Activated CD4-positive, alpha-beta T cell treated with anti-CD3 and anti-CD28 coated beads, Interleukin-2, amount 50 U/mL, for 1 hour (primary cell): ENCODE data around the gene COL11A1.
"Not testable (repeated sequence)": the region's sequence is repeated elsewhere in the genome, so short reads cannot be mapped to it uniquely, and the experiment has no call there.

ENCODE experiments used
- DNase-seq: peaks from one replicate; pipeline ENCODE4 v3.0.0-alpha.2; 2020

Gene COL11A1

DNA sequence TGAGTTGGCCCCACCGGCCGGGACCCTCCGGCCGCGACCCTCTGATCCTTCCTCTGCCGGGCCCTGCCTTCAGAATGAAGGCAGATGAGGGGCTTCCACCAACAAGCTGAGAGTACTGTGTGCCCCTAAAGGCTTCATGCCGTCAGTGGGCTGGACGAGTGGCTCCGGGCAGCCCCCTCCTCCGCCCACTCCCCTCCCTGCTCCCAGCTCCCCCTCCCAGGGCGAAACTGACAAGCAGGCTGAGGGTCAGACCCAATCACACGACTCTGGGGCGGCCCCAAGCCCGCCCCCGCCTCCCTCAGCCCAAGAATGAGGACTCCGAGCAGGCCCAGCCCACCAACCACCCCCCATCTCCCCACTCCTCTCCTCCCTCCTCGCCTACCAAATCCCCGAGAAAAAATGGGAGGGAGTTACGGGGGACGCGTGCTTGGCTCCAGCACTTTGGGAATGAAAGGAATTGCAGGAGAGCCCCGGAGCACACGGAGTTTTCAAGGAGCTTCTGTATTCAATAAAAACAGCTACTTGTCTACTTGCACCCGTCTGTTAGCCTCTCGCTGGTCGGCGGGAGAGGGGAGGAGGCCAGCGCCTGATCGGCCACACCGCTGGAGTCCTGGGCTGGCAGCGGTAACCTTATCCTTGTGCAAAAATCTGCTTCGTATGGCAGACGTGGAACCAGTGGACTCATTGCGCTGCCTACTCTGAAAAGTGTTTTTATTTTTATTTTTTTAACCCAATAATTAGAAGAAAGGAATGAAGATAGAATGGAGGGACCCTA, at the start of gene COL11A1:
Gene COL11A1, minus strand, starts transcription at position 147 of the 775 bp plus-strand sequence. CDS start 344 bp downstream, outside the sequence.
- no peak for DNase-seq

DNA sequence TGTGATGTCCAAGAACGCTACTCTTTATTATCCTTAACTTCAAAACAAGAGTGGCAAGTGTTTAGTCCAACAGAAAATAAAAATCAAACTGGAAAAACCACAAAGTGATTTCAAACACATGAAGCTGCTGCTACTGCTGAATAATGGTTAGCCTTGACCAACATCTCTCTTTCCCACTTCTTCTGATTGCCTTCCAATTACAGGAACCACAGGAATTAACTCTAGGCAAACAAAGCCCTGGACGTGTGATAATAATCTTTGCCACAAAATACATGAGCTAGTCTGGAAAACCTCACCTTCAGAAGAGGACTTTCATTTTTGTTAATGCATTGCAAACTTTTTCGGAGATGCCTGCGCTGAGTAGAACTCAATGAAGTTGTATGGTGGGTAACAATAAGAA, 48.6 kb upstream of the COL11A1 start:
- DNase-seq, result no peak

DNA sequence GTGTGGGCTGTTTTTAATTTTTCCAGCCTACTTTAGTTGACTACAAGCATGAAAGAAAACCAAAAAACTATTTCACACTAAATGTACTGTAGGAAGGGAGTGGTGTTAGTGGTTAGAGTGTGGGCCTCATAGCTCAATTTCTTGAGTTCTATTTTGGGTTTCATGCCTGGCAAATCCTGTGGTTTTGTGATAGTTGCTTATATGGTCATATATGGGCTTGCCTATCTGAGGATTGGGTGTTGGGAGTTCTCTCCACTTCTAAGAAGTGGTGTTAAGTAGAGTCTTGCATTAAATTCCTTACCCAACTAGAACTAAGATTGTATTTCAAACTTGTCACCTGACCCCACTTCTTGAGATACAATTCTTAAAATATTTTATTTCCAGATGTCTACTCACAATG, 37.8 kb upstream of the COL11A1 start:
- DNase-seq, result no peak

DNA sequence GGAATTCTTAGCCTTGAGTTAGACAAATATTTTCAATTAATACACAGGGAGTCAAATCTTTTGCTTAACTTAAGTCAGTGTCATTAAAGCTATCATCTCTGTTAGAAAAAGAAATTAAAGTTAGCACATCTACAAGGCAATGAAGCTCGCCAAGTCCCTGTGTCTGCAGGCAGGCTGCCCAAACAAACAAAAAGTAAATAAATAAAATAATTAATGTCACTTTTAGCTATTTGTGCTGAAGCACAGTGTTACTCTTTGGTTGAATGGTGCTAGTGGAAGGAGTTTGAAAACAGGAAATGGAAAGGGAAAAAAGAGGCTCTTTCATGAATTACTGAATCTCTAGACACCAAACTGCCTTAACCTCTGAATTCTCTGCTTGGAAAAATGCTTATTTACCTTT, 37.1 kb upstream of the COL11A1 start:
- DNase-seq, result no peak

DNA sequence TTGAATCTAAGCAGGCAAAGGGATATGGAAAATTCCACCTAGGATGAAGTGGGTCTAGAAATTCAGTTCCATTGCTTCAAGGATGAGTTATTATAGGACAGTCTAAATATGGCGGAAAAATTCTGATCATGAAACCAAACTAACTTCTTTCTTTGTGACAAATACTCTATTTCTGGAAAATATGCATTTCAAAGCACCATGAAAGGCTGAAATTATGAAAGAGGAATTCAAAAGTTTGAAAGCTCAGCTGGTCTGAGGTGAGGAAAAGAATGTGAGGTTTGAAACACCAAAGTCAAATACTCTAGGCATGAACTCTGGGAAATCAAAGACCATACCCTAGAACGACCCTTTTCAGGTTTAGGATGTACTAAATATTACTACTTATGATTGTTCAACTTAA, 36.4 kb upstream of the COL11A1 start:
- no peak for DNase-seq

DNA sequence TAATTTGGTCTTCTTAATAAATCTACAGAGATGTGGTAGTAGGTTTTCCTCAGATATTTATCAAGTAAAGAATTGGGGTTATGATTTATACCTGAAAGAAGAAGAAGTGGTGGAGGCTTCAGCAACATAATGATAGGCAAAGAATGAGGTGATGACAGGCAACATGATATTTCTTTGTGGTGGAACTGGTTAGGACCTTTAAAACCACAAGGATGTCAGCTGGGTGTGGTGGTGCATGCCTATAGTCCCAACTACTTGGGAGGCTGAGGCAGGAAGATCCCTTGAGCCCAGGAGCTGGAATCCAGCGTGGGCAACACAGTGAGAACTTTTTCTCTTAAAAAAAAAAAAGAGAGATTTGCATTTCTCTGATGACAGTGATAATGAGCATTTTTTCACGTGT, 34.1 kb upstream of the COL11A1 start:
- DNase-seq, result no peak

DNA sequence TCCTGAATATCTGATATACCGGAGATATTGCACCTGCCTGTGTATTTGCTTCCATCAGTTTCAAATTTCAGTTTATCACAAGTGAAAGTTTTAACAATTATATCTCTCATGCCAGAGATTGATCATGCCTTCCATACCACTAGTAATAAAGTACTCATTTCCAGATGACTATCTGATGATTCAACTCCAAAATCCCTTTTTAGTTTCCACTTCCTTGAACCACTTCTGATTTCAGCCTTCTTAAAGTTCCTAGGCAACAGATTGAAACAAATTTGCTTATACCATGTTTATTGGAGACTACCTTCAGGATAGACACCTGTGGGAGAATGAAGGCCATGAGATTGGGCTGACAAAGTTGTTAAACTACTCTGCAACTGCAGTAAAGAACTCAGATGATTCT, 21.5 kb upstream of the COL11A1 start:
- DNase-seq, result no peak

DNA sequence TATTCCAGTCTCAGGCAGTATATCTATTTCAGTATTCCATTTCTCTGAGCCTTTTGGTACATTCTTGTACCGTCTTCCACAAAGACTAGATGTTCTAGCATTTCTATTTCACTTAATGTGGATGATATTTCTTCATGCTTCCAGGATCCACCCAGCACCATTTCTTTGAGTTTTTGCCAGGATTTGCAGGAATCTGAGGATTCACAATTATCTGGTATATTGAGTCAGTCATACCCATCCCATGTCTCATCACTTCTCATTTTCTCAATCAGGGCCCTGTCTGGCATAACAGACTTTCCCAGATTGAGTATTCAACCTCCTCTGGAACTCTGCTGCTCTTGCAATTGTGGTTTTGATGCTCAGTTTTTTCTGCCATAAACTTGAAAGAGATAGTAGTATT, 20.9 kb upstream of the COL11A1 start:
- DNase-seq, result no peak

DNA sequence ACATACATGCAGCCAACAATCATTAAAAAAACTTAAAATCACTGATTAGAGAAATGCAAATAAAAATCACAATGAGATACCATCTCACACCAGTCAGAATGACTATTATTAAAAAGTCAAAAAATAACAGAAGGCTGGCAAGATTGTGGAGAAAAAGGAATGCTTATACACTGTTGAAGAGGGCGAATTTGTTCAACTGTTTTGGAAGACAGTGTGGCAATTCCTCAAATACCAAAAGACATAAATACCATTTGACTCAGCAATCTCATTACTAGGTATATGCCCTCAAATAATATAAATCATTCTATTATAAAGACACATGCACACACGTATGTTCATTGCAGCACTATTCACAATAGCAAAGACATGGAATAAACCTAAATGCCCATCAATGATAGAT, 19.9 kb upstream of the COL11A1 start:
- not testable (repeated sequence) for DNase-seq

DNA sequence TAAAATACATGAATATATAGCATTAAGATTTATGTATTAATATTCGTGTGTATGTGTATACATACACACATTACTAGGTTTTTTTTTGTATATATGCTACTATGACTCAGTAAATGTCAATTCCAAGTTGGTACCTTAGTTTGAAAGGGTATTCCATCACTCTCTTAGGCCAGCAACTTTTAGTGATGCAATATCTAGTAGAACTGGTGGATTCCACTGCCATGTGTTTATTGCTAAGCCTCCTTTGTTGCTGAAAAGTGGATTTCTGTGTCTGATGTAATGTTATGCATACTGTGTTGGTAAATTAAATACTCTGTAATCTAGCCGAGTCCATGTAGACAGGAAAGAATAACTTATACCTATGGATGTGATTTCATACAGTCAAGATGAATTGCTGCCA, 16.9 kb upstream of the COL11A1 start:
- DNase-seq, result no peak

DNA sequence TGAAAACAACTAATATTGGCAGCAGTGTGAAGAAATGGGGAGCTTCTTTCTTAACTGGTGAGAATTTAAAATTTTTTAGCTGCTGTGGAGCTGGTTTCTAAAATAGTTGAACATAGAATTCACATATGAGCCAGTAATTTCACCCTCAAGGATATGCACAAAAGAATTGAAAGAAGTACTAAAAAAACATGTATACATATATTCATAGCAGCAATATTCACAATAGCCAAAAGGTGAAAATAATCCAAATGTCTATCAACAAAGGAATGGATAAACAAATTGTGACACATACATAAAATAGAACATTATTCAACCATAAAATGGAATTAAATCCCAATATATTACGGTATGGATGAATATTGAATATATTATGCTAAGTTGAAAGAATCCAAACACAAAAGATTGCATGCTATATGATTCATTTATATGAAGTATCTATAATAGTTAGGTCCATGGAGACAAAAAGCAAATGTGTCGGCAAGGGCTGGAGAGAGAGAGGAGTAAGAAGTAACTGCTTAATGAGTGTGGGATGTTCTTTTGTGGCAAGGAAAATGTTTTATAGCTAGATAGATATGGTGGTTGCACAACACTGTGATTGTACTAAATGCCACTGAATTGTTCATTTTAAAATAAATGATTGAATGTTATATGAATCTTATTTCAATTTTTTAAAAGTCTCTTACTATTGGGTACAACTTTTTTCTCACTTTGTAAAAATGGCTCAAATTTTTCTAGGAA, 14.8 kb upstream of the COL11A1 start:
- DNase-seq, result no peak

DNA sequence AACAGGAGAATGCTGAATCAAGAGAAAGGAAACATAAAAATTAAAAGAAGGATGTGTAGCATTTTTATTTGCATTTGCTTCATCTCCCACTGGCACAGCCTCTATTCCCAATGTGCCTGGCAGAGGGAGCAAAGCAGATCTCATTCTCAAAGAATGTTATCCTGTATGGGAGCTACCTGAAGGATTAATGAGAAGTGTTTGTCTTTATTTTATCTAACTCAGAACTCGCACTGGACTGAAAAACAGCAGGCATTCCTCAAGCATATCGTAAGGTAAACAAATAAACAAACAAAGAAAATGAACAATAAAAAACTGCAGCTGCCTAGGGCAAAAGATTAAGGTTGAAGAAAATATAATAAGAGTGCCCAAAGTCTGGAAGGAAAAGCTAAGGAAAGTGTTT, 12.7 kb upstream of the COL11A1 start:
- no peak for DNase-seq

DNA sequence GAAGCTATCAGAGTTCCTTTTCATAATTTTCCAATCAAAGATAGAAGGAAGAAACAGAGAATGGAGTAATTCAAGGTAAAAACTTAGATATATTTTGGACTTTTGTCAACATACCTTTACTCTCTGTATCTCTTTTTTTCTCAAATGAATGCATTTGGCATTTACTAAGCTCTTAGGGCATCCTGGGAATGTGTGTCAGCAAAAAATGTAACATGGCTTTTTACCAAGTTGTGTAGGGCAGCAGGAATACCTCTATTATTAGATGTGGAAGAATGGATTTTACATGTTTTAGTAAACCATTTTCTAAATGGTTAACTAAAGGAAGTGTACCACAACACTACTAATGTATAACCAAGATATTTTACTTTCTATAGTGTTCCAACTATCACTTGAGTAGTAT, 4.2 kb upstream of the COL11A1 start:
- DNase-seq, result no peak

DNA sequence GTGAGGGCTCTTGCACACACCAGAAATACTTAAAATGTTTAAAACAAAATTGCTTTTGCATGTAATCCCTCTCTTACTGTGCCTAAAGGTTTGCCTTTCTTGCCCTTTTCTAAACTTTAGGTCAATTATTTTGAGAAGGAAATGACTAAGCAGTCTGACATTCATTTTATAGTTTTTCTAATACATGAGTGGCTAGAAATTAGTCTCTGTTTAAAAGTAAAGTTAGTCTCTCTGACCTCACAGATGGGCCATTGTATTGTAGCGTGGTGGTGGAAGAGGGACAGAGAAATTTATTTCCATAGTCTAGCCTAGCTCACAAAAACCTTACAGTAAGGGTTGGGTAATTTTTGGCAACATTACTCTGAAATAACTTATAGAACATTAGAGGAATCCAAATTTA, 3.6 kb upstream of the COL11A1 start:
- no peak for DNase-seq

DNA sequence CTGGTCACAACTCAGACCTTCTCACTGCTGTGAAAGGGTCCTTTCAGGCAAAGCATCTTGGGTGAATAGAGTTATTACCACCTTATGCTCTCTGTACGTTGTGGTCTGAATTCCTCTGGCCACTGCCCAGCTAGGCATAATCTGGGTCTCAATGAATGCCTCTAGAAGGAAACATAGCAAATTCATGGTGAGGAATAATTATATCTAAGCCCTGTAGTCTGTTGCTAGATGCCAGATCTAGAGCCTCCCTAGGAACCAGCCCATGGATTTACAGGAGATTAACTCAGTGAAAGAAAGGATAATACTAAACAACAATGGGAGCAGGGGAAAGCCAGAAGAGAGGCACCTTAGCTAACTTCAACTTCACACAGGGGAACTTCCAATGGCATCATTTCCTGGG, 2.4 kb upstream of the COL11A1 start:
- no peak for DNase-seq

DNA sequence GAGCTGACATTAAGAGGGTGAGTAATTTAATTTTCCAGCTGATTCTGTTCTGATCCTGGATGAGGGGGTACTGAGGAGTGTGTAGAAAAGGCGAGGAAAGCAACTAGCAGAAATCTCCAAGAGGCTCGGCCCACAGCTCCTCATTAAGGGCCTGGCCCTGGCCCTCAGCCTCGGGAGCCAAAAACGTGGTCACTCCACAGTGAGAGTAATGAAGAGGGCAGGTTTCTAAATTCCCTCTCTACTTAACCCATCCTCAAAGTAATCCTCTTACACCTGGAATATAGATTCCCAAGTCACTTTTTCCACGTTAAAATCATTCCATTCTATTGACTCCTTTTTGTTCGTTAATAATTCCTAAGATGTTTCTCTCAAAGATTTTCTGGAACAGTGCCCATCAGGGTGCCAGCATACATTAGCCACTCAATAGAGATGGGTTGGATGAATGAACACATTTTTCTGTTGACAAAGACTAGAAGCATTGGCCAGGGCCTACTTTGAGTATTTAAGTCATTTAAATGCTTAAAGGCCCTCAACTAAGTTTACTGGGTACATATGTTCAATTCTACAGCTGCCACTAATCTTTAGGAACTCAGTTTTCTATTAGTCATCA, 1.1 kb upstream of the COL11A1 start:
- DNase-seq, result no peak

DNA sequence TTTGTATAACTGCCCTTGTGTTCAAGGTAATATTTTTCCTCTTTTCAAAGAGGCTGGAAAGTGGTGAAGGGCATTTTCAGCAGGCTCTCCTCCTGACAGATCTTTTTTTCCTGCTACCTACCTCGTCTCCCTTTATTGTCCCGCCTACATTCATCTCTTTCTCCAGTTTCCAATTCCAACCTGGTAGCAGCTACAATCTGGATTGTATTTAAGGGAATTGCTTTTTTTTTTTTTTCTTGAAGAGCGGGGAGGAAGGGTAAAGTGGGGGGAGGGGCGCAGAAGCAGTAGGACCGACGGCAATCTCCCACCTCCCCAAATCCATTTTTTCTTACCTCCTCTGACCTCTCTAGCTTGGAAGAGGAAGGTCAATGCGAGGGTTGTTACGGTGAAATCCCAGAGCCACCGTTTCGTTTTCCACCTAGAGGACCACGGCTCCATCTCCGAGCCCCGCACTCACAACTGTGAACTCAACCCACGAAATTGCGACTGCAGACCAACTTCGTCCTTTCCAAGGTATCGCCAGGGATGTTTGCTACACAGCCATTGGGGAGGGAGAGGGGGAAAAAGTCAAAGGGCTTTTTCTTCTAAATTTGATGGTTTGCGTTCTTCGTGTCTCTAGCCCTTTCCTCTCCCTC, 464 bp downstream of the COL11A1 start:
- no peak for DNase-seq

DNA sequence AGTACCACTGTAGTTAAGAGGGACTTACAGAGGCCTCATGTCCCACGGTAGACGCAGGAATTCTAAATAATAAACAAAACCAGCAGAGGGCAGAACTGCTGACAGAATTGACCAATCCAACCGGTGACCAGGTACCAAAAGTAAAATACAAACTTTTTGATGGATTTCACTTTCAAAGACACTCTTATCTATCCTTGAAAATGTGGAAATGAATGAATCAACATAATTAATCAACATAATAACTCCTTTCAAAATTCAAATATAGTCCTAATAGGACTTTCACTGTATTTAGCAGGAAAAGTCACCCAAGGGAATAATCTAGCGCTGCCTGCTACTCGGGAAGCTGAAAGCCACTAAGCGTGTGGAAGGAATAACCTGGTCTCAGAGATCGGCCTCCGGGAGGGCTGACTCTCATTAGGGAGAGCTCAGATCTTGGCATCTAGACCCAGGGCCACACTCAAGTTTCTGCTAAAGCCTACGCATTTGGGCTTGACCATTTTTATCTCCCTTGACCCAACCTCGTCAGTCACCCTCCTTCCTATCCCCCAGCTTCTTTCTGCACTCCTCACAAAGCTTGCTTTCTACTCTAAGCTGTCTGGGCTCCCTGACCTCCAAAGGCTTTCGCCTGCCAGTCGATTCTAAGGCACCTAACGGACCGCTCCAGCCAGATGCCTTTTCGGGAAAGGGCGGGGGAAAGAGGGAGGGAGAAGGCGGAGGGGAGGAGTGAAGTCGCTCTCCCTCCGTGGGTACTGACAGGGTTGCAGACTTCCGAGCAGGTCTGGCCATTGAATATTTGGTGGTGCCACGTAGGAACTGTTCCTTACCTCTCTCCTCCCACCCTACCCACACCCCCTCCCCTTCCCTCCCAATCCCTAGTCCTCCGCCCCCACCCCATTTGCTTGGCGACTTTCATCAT, 1.6 kb downstream of the COL11A1 start:
- no peak for DNase-seq

DNA sequence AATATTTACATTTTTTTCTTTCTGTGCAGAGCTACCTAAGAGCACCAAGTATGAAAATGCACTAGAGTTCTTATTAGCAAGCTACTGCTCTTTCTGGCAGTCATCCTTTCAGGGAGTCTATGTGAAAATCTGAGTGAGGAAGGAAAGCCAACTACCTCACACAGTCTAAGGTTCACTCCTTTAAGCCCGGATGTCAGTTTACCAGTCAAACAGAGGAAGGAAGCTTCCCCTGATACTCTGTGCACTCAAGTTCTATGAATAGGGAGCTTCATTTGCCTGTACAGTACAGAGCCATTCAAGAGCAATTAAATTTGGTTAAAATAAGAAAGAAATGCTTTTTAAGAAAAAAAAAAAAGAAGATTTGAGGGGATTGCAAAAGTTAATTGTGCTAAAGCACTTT, 6.9 kb downstream of the COL11A1 start:
- no peak for DNase-seq

DNA sequence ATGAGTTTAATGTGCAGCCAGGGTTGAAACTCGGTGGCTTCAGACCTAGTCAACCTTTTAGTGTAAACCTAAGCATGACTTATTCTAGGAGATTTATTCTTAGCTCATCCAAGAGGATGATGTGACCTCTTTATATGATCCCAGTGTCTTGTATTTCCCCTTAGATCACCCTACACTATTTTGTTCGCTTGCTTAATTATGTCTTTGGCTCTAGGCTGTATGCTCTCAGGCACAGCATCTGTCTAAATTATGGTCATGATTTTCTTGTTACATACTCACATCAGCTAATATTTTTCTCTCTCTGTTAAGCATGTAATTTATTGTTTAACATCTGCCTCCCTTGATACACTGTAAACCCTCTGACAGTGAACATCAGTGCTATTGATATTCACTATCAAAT, 19.1 kb downstream of the COL11A1 start:
- DNase-seq, result no peak

DNA sequence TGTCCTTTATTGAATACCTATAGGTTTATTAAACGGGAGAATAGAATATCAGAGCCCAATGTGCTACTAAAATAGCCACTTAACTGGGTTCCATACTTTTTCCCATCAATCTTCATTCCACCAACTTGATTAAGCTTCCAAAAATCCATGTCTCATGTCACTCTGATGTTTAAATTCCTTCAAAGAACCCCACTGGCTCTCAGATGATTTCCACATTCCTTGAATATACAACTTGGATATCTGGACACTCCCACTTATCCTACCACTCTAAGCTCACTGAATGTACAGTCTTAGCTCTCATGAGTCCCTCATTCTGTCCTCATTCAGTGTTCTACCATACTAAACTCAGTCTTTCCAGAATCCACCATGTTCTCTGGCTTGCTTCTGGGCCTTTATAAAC, 21.1 kb downstream of the COL11A1 start:
- no peak for DNase-seq

DNA sequence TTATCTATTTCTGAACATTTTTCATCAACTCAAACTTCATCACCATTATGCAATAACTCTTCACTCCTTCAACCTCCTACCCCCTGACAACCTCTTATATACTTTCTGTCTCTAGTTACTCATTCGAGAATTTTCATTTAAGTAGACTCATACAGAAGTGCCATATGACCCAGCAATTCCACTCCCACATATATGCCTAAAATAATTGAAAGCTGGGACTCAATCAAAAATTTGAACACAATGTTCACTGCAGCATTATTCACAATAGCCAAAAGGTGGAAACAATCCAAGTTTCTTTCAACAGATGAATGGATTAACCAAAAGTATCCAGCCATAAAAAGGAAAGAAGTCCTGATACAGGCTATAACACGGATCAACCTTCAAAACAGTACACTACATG, 24.1 kb downstream of the COL11A1 start:
- DNase-seq, result no peak
